GM15510 (cell line): ENCODE results near the gene CADM1.

ENCODE experiments used
- POLR2A ChIP-seq: IDR thresholded peaks from 3 replicates; pipeline ENCODE4 v1.6.1; 2011; ENCODE audit warnings: borderline replicate concordance; ENCODE audit not compliant: insufficient read length; ENCODE audit errors: extremely low read depth

The CADM1 gene

DNA sequence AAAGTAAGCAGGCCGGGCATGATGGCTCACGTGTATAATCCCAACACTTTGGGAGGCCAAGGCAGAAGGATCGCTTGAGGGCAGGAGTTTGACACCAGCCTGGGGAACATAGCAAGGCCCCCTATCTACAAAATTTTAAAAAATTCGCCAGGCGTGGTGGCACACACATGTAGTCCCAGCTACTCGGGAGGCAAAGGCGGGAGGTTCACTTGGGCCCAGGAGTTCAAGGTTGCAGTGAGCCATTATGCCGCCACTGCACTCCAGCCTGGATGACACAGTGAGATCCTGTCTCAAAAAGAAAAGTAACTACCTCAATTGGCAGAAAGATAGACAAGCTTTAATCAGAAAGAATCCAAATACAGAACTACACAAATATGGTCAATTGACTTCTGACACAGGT lies 31.0 kb downstream of the CADM1 start:
- TF ChIP-seq POLR2A: no peak

DNA sequence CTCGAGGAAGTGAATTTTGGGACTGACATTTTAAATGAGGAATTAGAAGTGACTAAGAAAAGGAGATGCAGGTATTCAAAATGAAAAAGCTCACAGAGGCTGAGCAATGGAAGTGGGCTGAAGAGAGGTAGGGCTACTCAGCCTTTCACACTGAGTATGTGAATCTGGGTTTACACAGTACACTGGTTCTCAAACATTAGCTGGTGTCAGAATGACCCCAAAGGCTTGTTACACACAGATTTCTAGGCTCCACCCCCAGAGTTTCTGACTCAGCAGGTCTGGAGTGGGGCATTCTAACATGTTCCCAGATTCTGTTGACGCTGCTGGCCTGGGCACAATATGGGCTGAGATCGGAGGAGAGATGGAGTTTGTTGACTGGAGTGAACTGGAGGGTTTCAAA lies 32.8 kb downstream of the CADM1 start:
- no peak for TF ChIP-seq POLR2A

DNA sequence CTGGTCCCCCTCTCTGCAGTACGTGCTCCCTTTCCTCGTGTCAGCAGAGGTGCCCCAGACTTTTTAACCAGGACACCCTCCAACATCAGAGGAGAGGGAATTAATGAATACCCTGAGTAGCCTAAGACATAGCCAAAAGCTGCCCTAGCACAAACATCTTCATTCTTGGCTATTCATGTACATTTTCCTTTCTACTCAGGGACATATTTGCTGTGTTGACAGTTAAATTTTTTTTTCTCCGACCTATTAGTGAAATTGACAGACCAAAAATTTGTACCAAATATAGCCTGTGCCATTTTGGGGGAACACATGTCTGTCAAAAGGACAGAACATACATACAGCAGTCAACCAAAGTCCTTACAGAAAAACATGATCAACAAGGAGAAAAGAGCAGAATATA lies 33.3 kb downstream of the CADM1 start:
- TF ChIP-seq POLR2A: no peak

DNA sequence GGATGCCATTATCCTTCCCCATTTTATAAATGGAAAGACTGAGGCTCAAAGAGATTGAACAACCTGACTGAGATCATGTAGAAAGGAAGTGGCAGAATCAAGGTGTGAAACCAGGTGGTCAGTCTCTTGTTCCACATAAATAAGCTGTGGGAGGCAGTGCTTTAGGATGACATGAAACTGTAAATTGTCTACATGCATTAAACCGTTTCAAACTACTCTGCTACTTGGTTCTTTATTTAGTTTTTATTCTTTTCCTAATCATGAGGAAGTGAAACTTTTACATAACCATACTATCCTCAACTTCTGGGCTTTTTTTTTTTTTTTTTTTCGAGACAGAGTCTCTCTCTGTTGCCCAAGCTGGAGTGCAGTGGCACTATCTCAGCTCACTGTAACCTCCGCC lies 34.9 kb downstream of the CADM1 start:
- TF ChIP-seq POLR2A: no peak

DNA sequence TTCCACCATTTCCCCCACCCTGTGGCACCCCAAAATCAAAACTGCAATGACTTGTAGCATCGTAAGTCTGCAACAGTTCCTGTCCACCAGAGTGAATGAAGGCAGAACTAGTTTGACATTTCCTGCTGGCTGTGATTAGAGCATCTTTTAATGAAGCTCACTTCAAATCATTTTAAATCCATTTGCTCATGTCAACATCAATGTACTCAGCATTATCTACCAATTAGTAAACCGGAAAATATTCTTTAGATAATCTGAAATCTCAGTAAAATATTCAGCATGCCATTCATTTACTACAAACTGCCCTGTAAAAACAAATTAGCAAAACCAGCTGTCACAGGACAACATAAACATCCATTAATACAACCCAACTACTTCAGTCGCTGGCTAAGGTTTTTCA lies 38.1 kb downstream of the CADM1 start:
- TF ChIP-seq POLR2A: no peak

DNA sequence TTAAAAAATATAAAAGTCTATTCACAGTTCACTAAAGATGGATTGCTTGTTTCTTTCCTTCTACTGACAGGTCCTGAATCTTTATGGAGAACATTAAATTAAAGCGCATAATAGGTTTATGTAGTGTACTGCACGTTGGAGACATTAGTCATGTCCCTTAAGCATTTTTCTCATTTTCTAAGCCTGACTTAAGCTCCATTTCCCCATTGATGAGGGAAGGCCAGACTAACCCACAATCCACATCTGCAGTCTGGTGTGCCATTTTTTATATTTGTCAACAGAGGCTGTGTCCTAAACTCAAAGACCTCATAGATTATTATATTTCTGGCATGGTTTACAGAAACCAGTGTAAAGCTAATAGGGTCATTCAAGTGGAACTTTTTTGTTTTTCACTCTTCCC lies 39.9 kb downstream of the CADM1 start:
- no peak for TF ChIP-seq POLR2A

DNA sequence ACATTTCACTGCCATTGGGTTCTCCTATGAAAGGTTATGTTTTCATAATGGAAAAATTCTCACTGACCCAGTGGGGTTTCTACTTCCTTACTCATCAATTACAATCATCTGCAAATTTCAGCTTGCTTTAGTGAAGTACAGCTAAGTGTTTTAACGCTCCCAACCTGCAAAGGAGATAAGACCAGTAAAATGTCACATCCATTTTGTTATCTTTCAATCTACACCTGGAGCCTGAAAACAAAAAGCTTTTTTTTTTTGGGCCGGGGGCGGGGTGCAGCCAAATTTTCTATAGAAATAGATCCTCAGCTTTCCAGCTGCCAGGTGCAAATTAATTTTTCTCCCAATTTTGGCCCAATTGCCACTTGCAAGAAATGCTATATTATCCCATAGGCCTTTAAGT lies 40.6 kb downstream of the CADM1 start:
- no peak for TF ChIP-seq POLR2A

DNA sequence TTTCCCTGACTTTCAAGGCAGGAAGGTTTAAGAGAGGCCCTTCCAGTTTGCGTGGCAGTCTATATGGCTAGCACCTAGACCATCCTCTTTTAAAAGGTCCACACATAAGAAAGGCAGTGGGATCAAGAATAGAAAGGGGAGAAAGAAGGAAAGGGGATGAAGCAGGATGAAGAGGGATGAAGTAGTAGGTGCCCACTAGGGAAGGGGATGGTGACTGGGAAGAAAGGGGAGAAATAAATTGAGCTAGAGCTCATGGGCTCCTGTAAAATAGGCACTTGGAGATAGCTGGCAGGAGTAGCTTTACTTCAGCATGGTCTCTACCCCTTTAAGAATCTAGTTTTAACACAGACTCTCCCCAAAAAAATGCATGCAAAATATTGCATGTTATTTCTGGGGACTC lies 41.5 kb downstream of the CADM1 start:
- TF ChIP-seq POLR2A: no peak

DNA sequence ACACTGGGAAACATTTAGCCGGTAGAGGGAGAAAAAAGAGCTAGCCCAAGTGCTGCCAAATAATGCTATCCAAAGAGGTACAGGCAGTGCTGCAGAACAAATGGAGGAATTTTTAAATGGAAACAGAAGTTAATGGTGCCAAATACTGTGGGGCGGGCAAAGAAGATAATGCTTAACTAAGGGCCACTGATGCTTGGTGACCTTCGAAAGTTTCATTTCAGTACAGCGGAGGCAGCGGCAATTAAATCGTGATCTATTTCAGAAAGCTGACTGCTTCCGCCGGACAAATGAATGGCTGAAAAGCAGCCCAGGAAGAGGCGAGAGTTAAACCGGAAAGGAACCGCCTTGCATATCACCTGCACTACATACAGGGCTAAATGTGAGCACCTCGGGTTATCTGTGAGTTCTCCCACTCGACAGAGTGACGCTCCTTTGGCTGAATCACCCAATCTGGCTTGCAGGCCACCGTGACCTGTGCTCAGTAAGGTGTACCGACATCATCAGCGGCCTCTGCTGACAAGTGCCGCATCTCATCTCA lies 42.1 kb downstream of the CADM1 start:
- TF ChIP-seq POLR2A: no peak

DNA sequence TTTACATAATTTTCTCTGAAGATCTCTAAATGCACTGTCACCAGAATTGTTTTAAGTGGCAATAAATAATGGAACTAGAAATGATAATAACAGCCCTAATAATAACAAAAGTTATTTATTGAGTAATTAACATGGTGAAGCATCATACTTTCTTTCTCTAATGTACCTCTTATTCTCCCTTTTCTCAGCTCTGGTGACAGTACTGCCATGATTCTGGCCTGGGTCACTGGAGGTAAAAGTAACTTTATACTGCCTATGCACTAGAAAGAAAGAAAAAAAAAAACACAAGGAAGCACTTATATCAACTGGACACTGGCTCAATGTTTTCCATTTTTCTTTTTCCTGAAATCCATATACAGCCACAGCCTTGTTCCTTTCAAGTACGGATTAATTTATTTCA lies 43.7 kb downstream of the CADM1 start:
- no peak for TF ChIP-seq POLR2A

DNA sequence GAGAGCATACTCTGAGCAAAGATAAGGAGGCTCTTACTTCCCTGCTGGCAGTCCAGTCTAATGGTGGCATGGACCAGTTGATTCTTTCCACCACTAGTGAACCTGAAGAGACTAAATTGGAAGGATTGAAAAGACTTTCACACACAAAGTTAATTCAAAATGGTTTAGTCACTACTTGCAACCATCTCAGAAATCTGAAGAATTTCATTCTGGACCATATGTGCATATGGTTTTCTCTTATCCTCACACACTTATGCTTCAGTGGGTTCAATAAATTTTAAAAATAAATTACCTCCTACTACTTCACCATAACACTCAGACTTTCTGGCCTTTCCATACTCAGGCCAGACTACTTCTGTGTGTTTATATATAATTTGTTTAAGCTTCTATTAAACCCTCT lies 44.7 kb downstream of the CADM1 start:
- TF ChIP-seq POLR2A: no peak

DNA sequence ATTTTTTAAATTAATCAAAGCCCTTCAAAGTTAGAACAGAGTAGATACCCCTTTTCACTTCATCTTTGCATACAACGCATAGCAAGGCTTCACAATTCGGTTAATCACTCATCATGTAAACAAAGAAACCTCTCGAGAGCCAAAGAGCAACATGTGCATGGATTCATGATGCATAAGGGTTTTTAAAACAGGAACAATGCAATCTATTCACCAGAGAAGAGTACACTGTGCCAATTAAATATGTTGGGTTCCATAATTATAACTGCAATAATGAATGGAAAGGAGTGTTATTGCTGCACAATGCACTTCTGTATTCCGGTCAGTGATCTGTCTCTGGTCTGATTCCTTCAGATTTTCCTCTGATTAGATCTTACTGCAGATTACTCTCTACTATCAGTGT lies 45.3 kb downstream of the CADM1 start:
- TF ChIP-seq POLR2A: no peak

DNA sequence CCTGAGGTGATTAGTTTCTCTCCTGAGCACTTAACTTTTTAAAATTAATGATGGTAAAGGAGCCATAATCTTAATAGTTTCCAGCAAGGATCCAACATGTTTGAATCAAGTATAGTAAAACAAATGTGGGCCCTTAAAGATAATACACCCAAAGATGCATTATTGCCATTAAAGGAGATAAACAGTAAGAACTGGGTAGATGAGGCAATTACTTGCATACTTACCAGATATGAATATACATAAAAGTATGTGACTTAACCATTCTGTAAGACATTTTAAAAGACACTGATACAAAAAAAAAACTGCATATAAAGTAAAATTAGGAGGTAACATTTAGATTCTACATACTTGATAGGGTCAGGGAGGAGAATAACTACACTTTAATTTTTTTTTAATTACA lies 48.2 kb downstream of the CADM1 start:
- no peak for TF ChIP-seq POLR2A

DNA sequence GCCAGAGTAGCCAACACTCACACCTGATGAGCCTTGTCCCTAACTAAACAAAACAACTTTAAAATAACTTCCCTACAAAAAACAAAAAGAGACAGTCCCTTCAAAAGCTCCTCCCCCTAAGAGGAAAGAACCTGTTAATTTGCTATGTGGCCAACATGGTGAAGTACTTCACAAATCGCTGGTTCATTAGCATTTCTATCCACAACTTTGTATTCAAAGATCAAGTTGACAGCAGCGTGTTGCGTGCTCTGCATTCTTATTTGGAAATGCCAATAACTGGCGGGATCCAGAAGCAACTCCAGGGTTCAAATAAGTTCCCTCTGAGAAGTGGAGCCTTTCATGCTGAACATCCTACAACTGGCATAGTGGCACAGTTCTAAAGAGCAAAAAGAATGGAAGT lies 48.6 kb downstream of the CADM1 start:
- no peak for TF ChIP-seq POLR2A

DNA sequence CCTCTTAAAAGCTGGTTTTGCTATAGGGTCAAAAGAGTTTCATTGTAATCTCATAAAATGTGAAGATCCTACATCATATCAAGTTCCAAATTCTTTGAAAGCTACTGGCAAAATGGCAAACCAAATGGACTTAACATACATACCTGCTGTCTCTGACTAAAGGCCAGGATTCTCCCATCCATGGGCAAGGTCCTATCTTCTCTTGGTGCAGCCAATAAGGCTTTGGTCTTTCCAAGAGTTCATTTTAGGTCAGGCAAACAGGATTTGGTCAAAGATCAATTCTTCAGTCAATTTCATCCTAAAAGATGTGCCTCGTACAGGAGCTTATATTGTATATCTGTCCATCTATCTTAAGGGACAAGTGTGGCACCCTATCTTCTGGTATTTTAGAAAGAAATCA lies 49.7 kb downstream of the CADM1 start:
- TF ChIP-seq POLR2A: no peak

DNA sequence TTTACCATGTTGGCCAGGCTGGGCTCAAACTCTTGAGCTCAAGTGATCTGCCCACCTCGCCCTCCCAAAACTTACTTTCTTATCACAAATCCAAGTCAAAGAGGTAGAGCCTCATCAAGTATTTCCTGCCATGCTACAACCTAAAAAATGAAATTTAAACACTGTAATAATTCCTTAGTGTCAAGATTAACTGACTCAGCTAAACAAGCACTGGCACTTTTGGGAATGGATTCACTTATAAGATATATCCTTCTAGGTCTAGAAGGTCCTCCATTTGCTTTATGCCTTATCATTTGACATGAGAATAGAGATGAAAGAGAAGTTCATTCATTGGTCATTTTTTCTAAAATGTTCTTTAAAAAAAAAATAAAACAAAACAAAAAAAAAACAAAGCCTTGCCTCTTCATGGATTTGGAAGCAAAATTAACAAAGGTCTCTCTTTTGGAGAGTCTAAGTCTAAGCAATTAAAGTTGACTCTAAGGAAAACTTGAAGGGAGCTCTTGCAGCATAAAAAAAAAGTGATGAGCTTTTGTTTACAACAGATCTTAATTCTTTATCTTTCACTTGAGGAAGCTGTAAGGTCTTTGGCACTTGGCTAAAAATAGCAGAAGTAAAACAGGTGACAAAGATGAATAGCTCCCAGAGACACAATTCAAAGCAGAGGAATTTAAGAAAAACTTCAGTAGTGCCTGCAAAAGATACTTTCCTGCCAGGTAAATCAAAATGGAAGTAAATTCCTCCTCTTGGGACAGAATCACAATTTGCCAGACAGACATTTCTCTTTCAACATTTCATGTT lies 50.3 kb downstream of the CADM1 start:
- no peak for TF ChIP-seq POLR2A

DNA sequence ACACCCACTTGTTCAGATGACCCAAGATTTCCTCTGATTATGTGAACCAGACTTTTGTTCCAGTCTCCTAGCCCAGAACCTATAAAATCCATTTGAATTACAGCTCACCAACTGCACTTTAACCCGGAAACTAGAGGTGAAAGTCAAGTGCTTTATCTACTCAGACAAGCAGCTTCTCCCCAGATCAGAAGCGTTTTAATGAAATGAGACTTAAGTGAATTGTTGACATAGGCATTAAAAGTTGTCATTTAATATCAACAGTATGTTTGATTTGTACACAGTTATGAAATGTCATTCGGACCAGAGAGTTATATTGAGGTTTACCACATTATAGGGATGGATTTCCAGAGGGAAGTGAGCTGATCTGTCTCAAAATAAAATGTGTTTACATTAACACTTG lies 52.0 kb downstream of the CADM1 start:
- TF ChIP-seq POLR2A: no peak

DNA sequence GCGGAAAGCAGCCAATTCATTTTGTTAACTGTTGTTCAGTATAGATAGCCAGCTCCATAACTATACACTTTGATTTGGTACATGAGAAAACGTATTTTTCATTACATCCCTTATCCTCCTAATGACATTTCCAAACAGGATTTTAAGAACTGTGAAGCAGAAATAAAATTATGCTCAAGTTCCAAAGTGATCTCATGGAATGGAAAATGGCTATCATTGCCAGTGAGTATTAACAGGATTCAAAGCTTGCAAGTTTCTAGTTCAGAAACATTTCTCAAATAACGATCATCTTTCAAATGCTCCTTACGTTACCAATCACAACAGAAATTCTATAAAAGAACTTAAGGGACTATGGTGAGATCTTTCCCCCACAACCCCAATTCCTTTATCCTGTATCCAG lies 53.7 kb downstream of the CADM1 start:
- no peak for TF ChIP-seq POLR2A
